GM23338 (cell line): Measurements from ENCODE around the gene RXRA. TPM values are rescaled to one million over a fixed set of nuclear protein-coding genes. Genes with fewer than 3 reads are reported as not detected.

ENCODE experiments used
- ATAC-seq: fragments of 200-7000 bp; cut with Tn5 transposase; 3 replicates; pipeline ENCODE4 v1.9.1; 2020
- DNase-seq: peaks from one replicate; pipeline ENCODE4 v3.0.0-alpha.2; 2015; ENCODE audit warnings: low spot score
- H2AFZ ChIP-seq: fragments of 200-600 bp; sonication (generic); 2 replicates; pipeline ENCODE4 v1.8.0; 2016; ENCODE audit warnings: antibody characterized with exemption, mild to moderate bottlenecking, moderate library complexity
- H3F3A ChIP-seq: fragments of 200-600 bp; sonication (generic); replicated peaks from 2 replicates; pipeline ENCODE4 v1.8.0; 2017; ENCODE audit warnings: antibody characterized with exemption, mixed run types, low read depth
- H3K27ac ChIP-seq: fragments of 200-600 bp; sonication (generic); 2 replicates; pipeline ENCODE4 v1.6.1; 2016; ENCODE audit warnings: low read depth
- H3K27me3 ChIP-seq: fragments of 200-600 bp; sonication (generic); 2 replicates; pipeline ENCODE4 v1.8.0; 2016; ENCODE audit warnings: mild to moderate bottlenecking, mixed run types, moderate library complexity; ENCODE audit not compliant: insufficient read depth
- H3K36me3 ChIP-seq: fragments of 200-600 bp; sonication (generic); 2 replicates; pipeline ENCODE4 v1.8.0; 2016; ENCODE audit warnings: mild to moderate bottlenecking; ENCODE audit not compliant: insufficient read depth
- H3K4me1 ChIP-seq: fragments of 200-600 bp; sonication (generic); 2 replicates; pipeline ENCODE4 v1.8.0; 2016; ENCODE audit warnings: mild to moderate bottlenecking, moderate library complexity; ENCODE audit not compliant: insufficient read depth
- H3K4me2 ChIP-seq: fragments of 200-600 bp; sonication (generic); 2 replicates; pipeline ENCODE4 v1.7.1; 2017; ENCODE audit warnings: mixed run types
- H3K4me3 ChIP-seq: fragments of 200-600 bp; sonication (generic); 2 replicates; pipeline ENCODE4 v1.6.1; 2016; ENCODE audit warnings: mixed run types
- H3K79me2 ChIP-seq: fragments of 200-600 bp; sonication (generic); replicated peaks from 2 replicates; pipeline ENCODE4 v1.8.0; 2017; ENCODE audit warnings: mild to moderate bottlenecking; ENCODE audit not compliant: insufficient read depth
- H3K9me2 ChIP-seq: fragments of 200-600 bp; sonication (generic); 2 replicates; pipeline ENCODE4 v1.8.0; 2017; ENCODE audit not compliant: insufficient read depth
- H4K20me1 ChIP-seq: fragments of 200-600 bp; sonication (generic); replicated peaks from 2 replicates; pipeline ENCODE4 v1.8.0; 2017; ENCODE audit warnings: mild to moderate bottlenecking; ENCODE audit not compliant: insufficient read depth
- H3K27ac Mint-ChIP-seq: 2 replicates; pipeline ENCODE4 v1.8.0; 2020; ENCODE audit warnings: inconsistent platforms, mild to moderate bottlenecking, moderate library complexity, mixed read lengths
- H3K27me3 Mint-ChIP-seq: 3 replicates; pipeline ENCODE4 v1.8.0; 2022; ENCODE audit warnings: low read depth, mild to moderate bottlenecking, moderate library complexity, mixed read lengths, inconsistent platforms; ENCODE audit not compliant: insufficient read depth, poor library complexity
- H3K36me3 Mint-ChIP-seq: 3 replicates; pipeline ENCODE4 v1.8.0; 2021; ENCODE audit warnings: low read depth, mild to moderate bottlenecking, inconsistent platforms, moderate library complexity, mixed read lengths
- H3K4me1 Mint-ChIP-seq: 3 replicates; pipeline ENCODE4 v1.8.0; 2020; ENCODE audit warnings: mild to moderate bottlenecking, inconsistent platforms, mixed read lengths
- H3K4me3 Mint-ChIP-seq: 3 replicates; pipeline ENCODE4 v1.8.0; 2021; ENCODE audit warnings: moderate library complexity, mild to moderate bottlenecking, inconsistent platforms, mixed read lengths
- H3K9me3 Mint-ChIP-seq: 3 replicates; pipeline ENCODE4 v1.8.0; 2020; ENCODE audit warnings: moderate library complexity, mild to moderate bottlenecking, inconsistent platforms, mixed read lengths
- CREB1 ChIP-seq: fragments of 250-450 bp; sonication (Bioruptor Pico); IDR thresholded peaks from 2 replicates; pipeline ENCODE4 v1.5.0; 2020; ENCODE audit warnings: low read depth, mild to moderate bottlenecking, moderate library complexity
- EZH2 ChIP-seq: fragments of 200-600 bp; sonication (generic); IDR thresholded peaks from one replicate; pipeline ENCODE4 v1.8.0; 2017; ENCODE audit warnings: antibody characterized with exemption, mild to moderate bottlenecking, low read depth; ENCODE audit not compliant: unreplicated experiment
- EZH2phosphoT487 ChIP-seq: fragments of 200-600 bp; sonication (generic); IDR thresholded peaks from one replicate; pipeline ENCODE4 v1.8.1; 2018; ENCODE audit warnings: antibody characterized with exemption; ENCODE audit not compliant: unreplicated experiment
- JUNB ChIP-seq: IDR thresholded peaks from one replicate; pipeline ENCODE4 v1.6.1; 2016; ENCODE audit warnings: antibody characterized with exemption; ENCODE audit not compliant: unreplicated experiment
- NANOG ChIP-seq: IDR thresholded peaks from 2 replicates; pipeline ENCODE4 v1.6.1; 2016; ENCODE audit warnings: antibody characterized with exemption, borderline replicate concordance
- POLR2AphosphoS5 ChIP-seq: IDR thresholded peaks from 2 replicates; pipeline ENCODE4 v1.6.1; 2016; ENCODE audit warnings: antibody characterized with exemption, low read depth
- STAT1 ChIP-seq: IDR thresholded peaks from one replicate; pipeline ENCODE4 v1.6.1; 2016; ENCODE audit warnings: antibody characterized with exemption; ENCODE audit not compliant: unreplicated experiment
- ZNF114 ChIP-seq: fragments of 250-450 bp; sonication (Bioruptor Pico); IDR thresholded peaks from 2 replicates; pipeline ENCODE4 v1.5.0; 2020; ENCODE audit warnings: mild to moderate bottlenecking, moderate library complexity
- ZNF331 ChIP-seq: fragments of 250-450 bp; sonication (Bioruptor Pico); IDR thresholded peaks from 2 replicates; pipeline ENCODE4 v1.5.0; 2020; ENCODE audit warnings: low read depth, mild to moderate bottlenecking, moderate library complexity
- polyA plus RNA-seq: library from polyadenylated mRNA; unstranded; fragments of >200 nt; fragmentation: Nextera tagmentation; extraction: Ambion mirVana; gene quantifications from 2 replicates; pipeline ENCODE4 v1.2.1, GENCODE V29; 2016
- total RNA-seq: library from RNA; depleted of rRNA; stranded (reverse); fragments of >200 nt; shearing (Covaris generic); gene quantifications from 2 replicates; pipeline ENCODE4 v1.2.3, GENCODE V29; 2014
- TF ChIP-seq, protein P1 (sequence below): fragments of 250-450 bp; sonication (Bioruptor Pico); IDR thresholded peaks from 2 replicates; pipeline ENCODE4 v1.5.0; 2020; ENCODE audit warnings: mild to moderate bottlenecking, moderate library complexity
- TF ChIP-seq, protein P2 (sequence below): IDR thresholded peaks from one replicate; pipeline ENCODE4 v1.6.1; 2018; ENCODE audit warnings: antibody characterized with exemption; ENCODE audit not compliant: unreplicated experiment
- TF ChIP-seq, protein P3 (sequence below): IDR thresholded peaks from 2 replicates; pipeline ENCODE4 v1.6.1; 2016; ENCODE audit warnings: antibody characterized with exemption
- TF ChIP-seq, protein P4 (sequence below), 2 experiments: fragments of 200-600 bp in 1 of 2; sonication (generic) in 1 of 2; conservative IDR thresholded peaks; 2 replicates each; pipeline versions ENCODE4 v1.5.1 to v1.6.1; 2016 to 2017; ENCODE audit warnings: antibody characterized with exemption in 2 of 2, low read depth in 2 of 2, mild to moderate bottlenecking in 2 of 2, moderate library complexity in 1 of 2

The RXRA gene
- total and polyA plus RNA-seq, 2 experiments from 2014 or later = 4.9 to 17.9 TPM

DNA sequence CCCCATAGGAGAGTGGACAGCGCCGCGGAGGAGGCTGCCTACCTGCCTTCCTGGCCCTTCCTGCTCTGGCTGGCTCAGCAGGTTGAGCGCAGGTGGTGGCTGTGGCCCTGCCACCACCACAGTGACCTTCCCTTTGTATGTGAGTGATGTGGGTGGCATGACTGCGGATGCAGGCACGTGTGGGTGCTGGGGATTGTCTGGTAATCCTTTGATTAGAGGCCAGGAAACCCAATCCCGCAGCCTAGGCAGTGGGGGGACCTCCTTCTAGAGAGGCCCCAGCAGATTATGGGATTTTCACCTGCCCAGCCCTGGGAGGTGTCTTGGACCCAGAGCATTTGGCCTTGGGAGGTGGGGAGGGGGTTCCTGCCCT, 16.5 kb downstream of the RXRA start:
- peaks cover 10% of the 10 kb centered on the region; the same call in 2 of the 3 replicates for H3K4me1 Mint-ChIP-seq
- Histone ChIP-seq H3F3A (no peaks in the 10 kb centered on the region), H3K9me2 (no peaks in the 10 kb centered on the region), H3K27me3 (no peaks in the 10 kb centered on the region), H3K4me2 (no peak overlapping the region), H4K20me1 (0 out of 2 replicates have a peak, but pooled peaks cover 7% of the 10 kb centered on the region), H3K79me2 (peaks cover 80% of the 10 kb centered on the region), H3K36me3 (no peaks in the 10 kb centered on the region), H3K4me1 (no peaks in the 10 kb centered on the region), H3K4me3 (no peak overlapping the region), H2AFZ (no peak overlapping the region), H3K27ac (no peak overlapping the region)
- no peak for ATAC-seq
- H3K27ac Mint-ChIP-seq = no peak overlapping the region
- H3K4me3 Mint-ChIP-seq = no peak overlapping the region
- DNase-seq = no peak
- H3K27me3 Mint-ChIP-seq = peaks cover 3% of the 10 kb centered on the region
- no peaks in the 10 kb centered on the region for H3K9me3 Mint-ChIP-seq
- H3K36me3 Mint-ChIP-seq = no peaks in the 10 kb centered on the region
- no peak for TF ChIP-seq EZH2phosphoT487
- no peak for TF ChIP-seq CREB1 (CRISPR knock-in tag)
- TF ChIP-seq JUNB = no peak
- TF ChIP-seq NANOG = no peak
- TF ChIP-seq, protein P1, sequence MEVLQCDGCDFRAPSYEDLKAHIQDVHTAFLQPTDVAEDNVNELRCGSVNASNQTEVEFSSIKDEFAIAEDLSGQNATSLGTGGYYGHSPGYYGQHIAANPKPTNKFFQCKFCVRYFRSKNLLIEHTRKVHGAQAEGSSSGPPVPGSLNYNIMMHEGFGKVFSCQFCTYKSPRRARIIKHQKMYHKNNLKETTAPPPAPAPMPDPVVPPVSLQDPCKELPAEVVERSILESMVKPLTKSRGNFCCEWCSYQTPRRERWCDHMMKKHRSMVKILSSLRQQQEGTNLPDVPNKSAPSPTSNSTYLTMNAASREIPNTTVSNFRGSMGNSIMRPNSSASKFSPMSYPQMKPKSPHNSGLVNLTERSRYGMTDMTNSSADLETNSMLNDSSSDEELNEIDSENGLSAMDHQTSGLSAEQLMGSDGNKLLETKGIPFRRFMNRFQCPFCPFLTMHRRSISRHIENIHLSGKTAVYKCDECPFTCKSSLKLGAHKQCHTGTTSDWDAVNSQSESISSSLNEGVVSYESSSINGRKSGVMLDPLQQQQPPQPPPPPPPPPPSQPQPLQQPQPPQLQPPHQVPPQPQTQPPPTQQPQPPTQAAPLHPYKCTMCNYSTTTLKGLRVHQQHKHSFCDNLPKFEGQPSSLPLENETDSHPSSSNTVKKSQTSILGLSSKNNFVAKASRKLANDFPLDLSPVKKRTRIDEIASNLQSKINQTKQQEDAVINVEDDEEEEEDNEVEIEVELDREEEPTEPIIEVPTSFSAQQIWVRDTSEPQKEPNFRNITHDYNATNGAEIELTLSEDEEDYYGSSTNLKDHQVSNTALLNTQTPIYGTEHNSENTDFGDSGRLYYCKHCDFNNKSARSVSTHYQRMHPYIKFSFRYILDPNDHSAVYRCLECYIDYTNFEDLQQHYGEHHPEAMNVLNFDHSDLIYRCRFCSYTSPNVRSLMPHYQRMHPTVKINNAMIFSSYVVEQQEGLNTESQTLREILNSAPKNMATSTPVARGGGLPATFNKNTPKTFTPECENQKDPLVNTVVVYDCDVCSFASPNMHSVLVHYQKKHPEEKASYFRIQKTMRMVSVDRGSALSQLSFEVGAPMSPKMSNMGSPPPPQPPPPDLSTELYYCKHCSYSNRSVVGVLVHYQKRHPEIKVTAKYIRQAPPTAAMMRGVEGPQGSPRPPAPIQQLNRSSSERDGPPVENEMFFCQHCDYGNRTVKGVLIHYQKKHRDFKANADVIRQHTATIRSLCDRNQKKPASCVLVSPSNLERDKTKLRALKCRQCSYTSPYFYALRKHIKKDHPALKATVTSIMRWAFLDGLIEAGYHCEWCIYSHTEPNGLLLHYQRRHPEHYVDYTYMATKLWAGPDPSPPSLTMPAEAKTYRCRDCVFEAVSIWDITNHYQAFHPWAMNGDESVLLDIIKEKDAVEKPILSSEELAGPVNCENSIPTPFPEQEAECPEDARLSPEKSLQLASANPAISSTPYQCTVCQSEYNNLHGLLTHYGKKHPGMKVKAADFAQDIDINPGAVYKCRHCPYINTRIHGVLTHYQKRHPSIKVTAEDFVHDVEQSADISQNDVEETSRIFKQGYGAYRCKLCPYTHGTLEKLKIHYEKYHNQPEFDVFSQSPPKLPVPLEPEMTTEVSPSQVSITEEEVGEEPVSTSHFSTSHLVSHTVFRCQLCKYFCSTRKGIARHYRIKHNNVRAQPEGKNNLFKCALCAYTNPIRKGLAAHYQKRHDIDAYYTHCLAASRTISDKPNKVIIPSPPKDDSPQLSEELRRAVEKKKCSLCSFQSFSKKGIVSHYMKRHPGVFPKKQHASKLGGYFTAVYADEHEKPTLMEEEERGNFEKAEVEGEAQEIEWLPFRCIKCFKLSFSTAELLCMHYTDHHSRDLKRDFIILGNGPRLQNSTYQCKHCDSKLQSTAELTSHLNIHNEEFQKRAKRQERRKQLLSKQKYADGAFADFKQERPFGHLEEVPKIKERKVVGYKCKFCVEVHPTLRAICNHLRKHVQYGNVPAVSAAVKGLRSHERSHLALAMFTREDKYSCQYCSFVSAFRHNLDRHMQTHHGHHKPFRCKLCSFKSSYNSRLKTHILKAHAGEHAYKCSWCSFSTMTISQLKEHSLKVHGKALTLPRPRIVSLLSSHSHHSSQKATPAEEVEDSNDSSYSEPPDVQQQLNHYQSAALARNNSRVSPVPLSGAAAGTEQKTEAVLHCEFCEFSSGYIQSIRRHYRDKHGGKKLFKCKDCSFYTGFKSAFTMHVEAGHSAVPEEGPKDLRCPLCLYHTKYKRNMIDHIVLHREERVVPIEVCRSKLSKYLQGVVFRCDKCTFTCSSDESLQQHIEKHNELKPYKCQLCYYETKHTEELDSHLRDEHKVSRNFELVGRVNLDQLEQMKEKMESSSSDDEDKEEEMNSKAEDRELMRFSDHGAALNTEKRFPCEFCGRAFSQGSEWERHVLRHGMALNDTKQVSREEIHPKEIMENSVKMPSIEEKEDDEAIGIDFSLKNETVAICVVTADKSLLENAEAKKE = no peak
- TF ChIP-seq ZNF114 = no peak
- TF ChIP-seq, protein P2, sequence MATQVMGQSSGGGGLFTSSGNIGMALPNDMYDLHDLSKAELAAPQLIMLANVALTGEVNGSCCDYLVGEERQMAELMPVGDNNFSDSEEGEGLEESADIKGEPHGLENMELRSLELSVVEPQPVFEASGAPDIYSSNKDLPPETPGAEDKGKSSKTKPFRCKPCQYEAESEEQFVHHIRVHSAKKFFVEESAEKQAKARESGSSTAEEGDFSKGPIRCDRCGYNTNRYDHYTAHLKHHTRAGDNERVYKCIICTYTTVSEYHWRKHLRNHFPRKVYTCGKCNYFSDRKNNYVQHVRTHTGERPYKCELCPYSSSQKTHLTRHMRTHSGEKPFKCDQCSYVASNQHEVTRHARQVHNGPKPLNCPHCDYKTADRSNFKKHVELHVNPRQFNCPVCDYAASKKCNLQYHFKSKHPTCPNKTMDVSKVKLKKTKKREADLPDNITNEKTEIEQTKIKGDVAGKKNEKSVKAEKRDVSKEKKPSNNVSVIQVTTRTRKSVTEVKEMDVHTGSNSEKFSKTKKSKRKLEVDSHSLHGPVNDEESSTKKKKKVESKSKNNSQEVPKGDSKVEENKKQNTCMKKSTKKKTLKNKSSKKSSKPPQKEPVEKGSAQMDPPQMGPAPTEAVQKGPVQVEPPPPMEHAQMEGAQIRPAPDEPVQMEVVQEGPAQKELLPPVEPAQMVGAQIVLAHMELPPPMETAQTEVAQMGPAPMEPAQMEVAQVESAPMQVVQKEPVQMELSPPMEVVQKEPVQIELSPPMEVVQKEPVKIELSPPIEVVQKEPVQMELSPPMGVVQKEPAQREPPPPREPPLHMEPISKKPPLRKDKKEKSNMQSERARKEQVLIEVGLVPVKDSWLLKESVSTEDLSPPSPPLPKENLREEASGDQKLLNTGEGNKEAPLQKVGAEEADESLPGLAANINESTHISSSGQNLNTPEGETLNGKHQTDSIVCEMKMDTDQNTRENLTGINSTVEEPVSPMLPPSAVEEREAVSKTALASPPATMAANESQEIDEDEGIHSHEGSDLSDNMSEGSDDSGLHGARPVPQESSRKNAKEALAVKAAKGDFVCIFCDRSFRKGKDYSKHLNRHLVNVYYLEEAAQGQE = no peak
- no peak for TF ChIP-seq POLR2AphosphoS5
- TF ChIP-seq, protein P3, sequence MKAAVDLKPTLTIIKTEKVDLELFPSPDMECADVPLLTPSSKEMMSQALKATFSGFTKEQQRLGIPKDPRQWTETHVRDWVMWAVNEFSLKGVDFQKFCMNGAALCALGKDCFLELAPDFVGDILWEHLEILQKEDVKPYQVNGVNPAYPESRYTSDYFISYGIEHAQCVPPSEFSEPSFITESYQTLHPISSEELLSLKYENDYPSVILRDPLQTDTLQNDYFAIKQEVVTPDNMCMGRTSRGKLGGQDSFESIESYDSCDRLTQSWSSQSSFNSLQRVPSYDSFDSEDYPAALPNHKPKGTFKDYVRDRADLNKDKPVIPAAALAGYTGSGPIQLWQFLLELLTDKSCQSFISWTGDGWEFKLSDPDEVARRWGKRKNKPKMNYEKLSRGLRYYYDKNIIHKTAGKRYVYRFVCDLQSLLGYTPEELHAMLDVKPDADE = no peak
- no peak for TF ChIP-seq ZNF331
- no peak for TF ChIP-seq STAT1
- TF ChIP-seq, protein P4, sequence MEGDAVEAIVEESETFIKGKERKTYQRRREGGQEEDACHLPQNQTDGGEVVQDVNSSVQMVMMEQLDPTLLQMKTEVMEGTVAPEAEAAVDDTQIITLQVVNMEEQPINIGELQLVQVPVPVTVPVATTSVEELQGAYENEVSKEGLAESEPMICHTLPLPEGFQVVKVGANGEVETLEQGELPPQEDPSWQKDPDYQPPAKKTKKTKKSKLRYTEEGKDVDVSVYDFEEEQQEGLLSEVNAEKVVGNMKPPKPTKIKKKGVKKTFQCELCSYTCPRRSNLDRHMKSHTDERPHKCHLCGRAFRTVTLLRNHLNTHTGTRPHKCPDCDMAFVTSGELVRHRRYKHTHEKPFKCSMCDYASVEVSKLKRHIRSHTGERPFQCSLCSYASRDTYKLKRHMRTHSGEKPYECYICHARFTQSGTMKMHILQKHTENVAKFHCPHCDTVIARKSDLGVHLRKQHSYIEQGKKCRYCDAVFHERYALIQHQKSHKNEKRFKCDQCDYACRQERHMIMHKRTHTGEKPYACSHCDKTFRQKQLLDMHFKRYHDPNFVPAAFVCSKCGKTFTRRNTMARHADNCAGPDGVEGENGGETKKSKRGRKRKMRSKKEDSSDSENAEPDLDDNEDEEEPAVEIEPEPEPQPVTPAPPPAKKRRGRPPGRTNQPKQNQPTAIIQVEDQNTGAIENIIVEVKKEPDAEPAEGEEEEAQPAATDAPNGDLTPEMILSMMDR (conservative IDR thresholded peaks at IDR 0.05; ENCODE audit: low read depth in 2 of 2) = no peak
- TF ChIP-seq EZH2 = no peak
